ENCODE data around the gene SPECC1.
"Not testable (repeated sequence)": the region's sequence is repeated elsewhere in the genome, so short reads cannot be mapped to it uniquely, and the experiment has no call there.

SPECC1 gene

GRCh38 chr17:20207262-20207985, 198.3 kb downstream of the SPECC1 start:
- DNase-seq (ENCODE audit: low spot score): no peak

DNA sequence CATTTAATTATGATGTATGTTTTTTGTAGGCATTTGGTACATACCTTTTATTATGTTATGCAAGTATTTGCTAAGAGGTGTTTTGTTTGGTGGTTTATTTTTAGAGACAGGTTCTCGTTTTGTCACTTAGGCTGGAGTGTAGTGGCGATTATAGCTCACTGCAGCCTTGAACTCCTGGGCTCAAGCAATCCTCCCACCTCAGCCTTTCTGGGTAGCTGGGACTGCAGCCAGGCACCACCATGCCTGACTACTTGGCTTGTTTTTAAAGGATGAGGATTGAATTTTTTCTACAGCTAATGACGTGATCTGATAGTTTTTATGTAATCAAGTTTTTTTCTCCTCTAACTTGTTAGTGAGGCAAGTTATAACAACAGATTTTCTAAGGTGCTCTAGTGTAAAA, 199.6 kb downstream of the SPECC1 start:
- DNase-seq (ENCODE audit: low spot score): no peak

- DNase-seq (ENCODE audit: low spot score): no peak
Measured at GRCh38 chr17:20210180-20210579, 201.0 kb downstream of the SPECC1 start.

DNA sequence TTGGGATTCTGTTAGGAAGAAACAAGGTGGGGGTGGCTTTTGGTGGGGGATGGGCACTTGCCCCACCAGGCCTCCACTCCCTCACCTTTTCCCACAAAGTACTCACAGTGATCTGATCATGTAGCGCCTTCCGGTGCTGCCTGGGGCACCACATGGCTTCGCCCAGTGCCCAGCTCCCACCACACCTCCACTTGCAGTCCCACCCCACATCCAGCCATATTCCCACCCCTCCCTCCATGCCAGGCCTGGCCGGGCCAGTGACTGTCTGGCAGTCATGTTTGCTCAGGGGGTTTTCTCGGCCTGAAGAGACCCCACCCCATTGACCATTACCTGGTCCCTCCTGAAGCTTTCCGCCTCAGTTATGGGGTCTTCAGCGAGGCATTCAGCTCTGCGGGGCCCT, 201.5 kb downstream of the SPECC1 start:
- DNase-seq (ENCODE audit: low spot score): no peak

- DNase-seq (ENCODE audit: low spot score): no peak
Measured at GRCh38 chr17:20211246-20211645, 202.1 kb downstream of the SPECC1 start.

- no peak for DNase-seq (ENCODE audit: low spot score)
Measured at GRCh38 chr17:20213449-20213848, 204.3 kb downstream of the SPECC1 start.

DNA sequence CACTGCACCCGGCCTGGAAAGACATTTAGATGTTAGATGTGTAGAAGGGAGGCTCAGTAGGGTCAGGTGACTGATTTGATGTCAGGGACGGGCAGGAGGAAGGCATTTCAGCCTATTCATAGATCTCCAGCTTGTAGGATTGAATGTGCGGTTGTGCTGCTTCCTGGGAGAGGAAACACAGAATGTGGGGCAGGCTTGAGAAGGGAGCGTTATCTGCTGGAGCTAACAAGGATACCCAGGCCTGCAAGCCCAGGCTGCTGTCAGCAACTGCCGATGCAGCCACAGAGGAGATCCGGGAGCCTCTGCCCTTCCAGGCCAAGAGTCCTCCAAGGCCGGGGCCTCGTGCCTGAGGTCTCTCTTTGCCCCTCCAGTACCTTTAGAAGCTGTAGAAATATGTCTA, 205.6 kb downstream of the SPECC1 start:
- DNase-seq (ENCODE audit: low spot score): no peak

DNA sequence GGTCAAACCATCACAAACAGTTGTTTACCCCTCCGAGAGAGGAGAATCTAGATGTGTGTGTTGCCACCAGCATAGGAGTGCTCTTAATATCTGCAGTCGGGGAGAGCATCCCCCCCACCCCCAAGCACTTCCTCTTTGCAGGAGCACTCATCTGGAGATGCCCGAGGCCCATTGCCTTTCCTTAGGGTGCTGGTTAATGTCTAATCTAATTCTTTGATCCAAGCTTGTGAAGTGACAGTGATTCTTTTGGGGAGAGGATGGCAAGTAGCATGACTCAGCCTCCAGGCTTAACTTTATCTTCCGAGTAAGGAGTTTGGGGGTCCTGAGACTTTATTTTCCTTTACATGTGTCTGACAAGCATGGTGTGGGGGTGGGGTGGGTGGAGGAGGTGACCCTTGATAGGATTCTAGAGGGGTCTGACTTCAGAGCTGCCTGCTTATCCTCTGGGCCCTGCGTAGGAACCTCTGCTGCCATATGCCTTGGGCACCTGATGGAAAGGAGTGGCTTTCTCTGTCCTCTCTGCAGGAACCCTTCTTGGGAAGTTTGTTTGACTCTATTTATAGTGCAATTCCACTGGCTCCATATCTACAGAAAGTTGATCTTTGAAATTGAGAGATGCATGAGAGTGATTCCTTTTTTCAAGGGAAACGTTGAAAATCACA, 207.1 kb downstream of the SPECC1 start:
- no peak for DNase-seq (ENCODE audit: low spot score)

DNA sequence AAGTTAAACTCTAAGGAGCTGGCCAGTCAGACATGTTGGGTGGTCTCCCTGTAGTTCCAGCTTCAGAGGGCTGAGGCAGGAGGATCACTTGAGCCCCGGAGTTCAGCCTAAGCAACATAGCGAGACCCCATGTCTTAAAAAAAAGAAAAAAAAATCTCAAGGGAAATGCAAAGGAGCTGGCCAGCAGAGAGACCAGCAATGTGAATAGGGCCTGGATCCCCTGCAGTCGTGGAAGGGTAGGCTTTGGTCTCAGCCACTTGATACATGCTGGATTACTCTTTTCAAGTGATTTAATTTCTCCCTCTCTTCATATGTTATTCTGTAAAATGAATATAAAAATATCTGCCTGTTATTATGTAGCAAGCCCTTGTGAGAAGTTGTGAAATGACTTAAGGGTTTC, 207.7 kb downstream of the SPECC1 start:
- DNase-seq (ENCODE audit: low spot score): no peak

DNA sequence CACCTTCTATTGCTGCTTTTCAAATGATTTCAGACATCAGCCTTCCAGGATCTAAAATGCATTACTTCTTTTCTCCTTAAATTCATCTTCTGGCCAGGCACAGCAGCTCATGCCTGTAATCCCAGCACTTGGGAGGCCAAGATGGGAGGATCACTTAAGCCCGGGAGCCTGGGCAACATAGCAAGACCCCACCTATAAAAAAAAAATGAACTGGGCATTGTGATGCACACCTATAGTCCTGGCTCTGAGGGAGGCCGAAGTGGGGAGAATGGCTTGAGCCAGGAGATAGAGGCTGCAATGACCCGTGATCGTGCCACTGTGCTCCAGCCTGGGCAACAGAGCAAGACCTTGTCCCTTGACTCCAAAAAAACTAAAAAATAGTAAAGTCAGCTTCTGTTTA, 208.5 kb downstream of the SPECC1 start:
- no peak for DNase-seq (ENCODE audit: low spot score)

DNA sequence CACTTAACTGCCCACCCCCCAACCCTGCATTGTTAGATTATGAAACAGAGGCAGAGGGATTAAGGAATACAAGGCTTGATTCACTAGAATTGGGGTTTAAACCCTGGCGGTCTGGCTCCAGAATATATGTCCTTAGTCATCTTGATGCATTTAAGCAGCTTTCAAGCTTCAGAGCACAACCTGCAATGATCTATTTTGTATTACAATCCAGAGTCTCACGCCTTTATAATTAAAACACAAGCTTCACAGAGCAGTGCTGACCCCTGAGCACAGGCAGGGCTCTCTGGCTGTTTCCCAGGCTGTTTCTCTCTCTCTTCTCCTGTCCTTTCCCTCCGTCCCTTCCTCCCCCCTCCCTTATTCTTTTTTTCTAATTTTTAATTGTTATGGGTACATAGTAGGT, 209.1 kb downstream of the SPECC1 start:
- DNase-seq (ENCODE audit: low spot score): no peak

DNA sequence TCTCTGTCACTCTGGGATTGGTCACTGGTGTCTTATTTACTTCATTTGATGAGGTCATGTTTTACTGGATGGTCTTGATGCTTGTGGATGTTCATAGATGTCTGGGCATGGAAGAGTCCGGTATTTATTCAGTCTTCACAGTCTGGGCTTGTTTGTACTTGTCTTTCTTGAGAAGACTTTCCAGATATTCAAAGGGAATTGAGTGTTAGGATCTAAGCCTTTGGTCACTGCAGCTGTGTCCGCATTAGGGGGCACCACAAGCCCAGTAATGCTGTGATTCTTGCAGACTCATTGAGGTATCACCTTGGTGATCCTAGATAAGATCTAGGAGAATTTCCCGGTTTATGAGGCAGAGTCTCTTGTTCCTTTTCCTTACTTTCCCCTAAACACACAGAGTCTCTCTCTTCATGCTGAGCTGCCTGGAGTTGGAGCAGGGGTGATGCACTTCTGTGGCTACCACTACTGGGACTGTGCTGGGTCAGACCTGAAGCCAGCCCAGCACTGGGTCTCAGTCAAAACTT, 214.7 kb downstream of the SPECC1 start:
- DNase-seq (ENCODE audit: low spot score): no peak

DNA sequence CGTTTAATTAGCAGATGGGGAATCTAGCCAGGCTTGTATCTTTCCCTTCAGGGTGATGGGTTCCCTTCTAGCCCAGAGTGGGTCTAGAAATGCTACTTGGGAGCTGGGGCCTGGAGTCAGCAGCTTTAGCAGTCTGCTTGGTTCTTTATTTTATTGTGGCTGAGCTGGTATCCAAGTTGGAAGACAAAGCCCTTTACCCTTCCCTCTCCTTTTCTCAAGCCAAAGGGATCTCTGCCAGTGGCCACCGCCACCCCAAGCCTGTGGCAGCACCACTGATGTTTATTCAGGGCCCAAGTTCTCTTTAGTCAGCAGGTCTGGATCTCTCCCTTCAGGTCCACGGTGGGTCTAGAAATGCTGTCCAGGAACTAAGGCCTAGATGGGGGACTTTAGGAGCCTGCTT, 215.2 kb downstream of the SPECC1 start:
- DNase-seq (ENCODE audit: low spot score): no peak

DNA sequence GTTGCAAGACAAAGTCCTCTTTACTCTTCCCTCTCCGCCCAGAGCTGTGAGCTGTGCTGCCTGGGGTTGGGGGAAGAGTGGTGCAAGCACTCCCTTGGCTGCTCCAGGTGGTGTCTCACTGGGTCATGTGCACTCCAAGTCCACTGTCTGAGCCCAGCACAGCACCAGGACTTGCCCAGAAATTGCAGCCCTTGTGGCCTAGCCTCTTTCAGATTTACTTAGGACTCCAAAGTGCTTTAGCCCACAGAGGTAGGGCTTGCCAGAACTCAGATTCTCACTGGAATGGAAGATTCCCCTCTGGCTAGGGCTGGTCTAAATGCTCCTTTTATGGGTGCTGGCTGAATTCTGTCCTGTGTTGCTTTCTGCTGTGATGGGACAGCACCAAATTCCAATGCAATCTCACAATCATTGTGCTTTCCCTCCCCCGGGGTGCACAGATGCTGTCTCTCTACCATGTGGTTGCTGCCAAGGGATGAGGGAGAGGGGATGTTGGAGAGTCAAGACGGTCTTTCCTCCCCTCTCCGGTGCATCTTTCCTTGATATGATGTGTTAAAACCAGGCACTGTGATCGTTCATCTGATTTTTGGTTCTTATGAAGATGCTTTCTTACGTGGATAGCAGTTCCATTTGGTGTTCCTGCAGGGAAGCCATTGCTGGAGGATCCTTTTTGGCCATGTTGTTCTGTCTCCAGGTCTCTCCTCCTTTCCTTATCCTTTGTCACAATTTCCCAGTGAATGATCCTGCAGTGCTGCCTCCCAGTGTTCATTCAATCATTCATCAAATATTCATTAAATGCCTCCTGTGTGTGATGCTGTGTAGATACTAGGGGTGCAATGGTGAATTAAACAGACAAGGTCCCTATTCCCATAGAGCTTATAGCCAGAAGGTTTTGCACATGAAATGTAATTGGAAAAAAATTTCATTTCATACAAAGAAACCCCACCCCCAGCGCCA, 216.3 kb downstream of the SPECC1 start:
- DNase-seq (ENCODE audit: low spot score): no peak

- peak; percentile 92 for DNase-seq (ENCODE audit: low spot score)
Measured at GRCh38 chr17:20226814-20227482, 217.8 kb downstream of the SPECC1 start.

GRCh38 chr17:20227720-20228370, 218.7 kb downstream of the SPECC1 start:
- DNase-seq (ENCODE audit: low spot score): not testable (repeated sequence)

DNA sequence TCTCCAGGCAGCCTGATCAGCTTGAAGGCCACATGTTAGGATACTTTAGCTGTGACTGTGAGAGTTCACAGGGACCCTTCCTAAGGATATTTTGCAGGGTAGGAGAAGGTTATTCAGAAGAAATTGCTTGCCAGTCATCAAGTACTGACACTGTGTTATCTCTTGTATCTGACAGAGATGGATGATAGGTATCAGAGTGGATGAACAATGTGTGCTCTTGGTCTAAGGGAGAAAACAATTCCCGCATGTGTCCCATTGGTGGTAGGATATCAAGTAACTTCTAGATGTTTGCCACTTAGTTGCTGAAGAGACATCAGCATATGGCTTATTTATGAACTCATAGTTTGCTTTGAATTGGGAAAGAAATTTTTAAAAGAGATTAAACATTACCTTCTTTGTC, 219.3 kb downstream of the SPECC1 start:
- no peak for DNase-seq (ENCODE audit: low spot score)

DNA sequence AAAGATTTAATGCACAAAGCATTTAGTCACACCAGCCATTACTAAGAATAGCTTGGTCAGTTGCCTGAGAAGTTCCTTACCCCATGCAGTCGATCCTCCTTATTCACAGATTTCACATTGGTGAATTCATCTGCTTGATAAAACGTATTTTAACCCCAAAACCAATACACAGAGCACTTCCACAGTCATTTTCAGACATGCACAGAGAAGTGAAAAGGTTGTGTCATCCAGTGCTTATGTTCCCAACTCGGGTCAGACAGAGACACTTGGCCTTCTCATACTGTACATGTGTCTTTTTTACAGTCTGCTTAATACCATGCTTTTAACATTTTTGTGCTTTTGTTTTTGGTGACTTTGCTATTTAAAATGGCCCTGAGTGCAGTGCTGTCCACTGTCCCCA, 219.7 kb downstream of the SPECC1 start:
- DNase-seq (ENCODE audit: low spot score): no peak

GRCh38 chr17:20230924-20231323, 221.8 kb downstream of the SPECC1 start:
- no peak for DNase-seq (ENCODE audit: low spot score)

GRCh38 chr17:20232611-20233010, 223.5 kb downstream of the SPECC1 start:
- DNase-seq (ENCODE audit: low spot score): no peak

DNA sequence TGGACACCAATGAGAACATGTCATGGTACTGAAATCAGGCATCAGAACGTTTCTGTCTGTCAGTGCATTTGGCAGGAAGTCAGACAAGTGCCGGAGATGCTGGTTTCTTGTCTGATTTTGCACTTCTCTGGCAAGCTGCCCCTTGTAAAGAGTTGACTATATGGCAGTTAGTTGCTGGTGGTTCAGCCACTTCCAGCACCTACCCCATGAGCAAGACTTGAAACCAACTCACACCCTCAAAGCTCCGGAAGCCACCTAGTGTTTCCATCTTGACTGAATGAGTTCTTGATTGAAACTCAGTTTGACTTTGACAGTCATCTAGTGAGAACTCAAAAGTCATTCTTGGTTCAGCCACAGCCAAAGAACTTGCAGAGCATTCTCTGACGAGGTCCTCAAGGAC, 225.1 kb downstream of the SPECC1 start:
- DNase-seq (ENCODE audit: low spot score): no peak

Measured in ecto neural progenitor cell (in vitro differentiated cells).